ENCODE measurements around the gene ENC1. TPM values are rescaled to one million over a fixed set of nuclear protein-coding genes. Genes with fewer than 3 reads are reported as not detected.

ENC1 gene
- total and polyA plus RNA-seq, 8 donors, result 34.6 to 265 (median 169) TPM

- H3K9me3 ChIP-seq, result no peaks in the 10 kb centered on the region
- H3K4me3 ChIP-seq, result no peak overlapping the region
- intact Hi-C loops (cut with DNase I), result no loop called here
- H3K4me1 ChIP-seq, result peaks cover 0 to 6% of the 10 kb centered on the region in 2 donors
- DNase-seq (no peak), ATAC-seq (no peak)
- H3K36me3 ChIP-seq, result no peaks in the 10 kb centered on the region
- TF ChIP-seq CTCF (IDR thresholded peaks at IDR 0.05), result no peak
- H3K27ac ChIP-seq, result no peak overlapping the region
- no peaks in the 10 kb centered on the region for H3K27me3 ChIP-seq
Measured at GRCh38 chr5:74594137-74595040, 46.1 kb downstream of the ENC1 start.

GRCh38 chr5:74589204-74590056 is 51.1 kb downstream of the ENC1 start:
- intact Hi-C loops (cut with DNase I), result no loop called here
- ATAC-seq, result peak; percentile 72
- no peak for TF ChIP-seq CTCF (IDR thresholded peaks at IDR 0.05)

GRCh38 chr5:74588415-74588814 is 52.1 kb downstream of the ENC1 start:
- Histone ChIP-seq H3K36me3 (no peaks in the 10 kb centered on the region), H3K4me3 (no peak overlapping the region), H3K27me3 (no peaks in the 10 kb centered on the region), H3K4me1 (no peaks in the 10 kb centered on the region), H3K27ac (no peak overlapping the region), H3K9me3 (no peaks in the 10 kb centered on the region)
- no peak for TF ChIP-seq CTCF (IDR thresholded peaks at IDR 0.05)
- ATAC-seq (no peak), DNase-seq (no peak)
- intact Hi-C loops (cut with DNase I), result no loop called here

More at GRCh38 chr5:74589204-74590056, 51.1 kb downstream of the ENC1 start:
- DNase-seq, result no peak
- H3K4me1 ChIP-seq, result no peaks in the 10 kb centered on the region
- no peaks in the 10 kb centered on the region for H3K27me3 ChIP-seq
- no peaks in the 10 kb centered on the region for H3K36me3 ChIP-seq
- H3K27ac ChIP-seq, result no peak overlapping the region
- no peaks in the 10 kb centered on the region for H3K9me3 ChIP-seq
- H3K4me3 ChIP-seq, result no peak overlapping the region

GRCh38 chr5:74587890-74588289 is 52.6 kb downstream of the ENC1 start:
- Histone ChIP-seq H3K27ac (no peak overlapping the region), H3K36me3 (no peaks in the 10 kb centered on the region), H3K4me3 (no peak overlapping the region), H3K9me3 (no peaks in the 10 kb centered on the region), H3K27me3 (no peaks in the 10 kb centered on the region), H3K4me1 (no peaks in the 10 kb centered on the region)
- DNase-seq (no peak), ATAC-seq (no peak)
- intact Hi-C loops (cut with DNase I), result no loop called here
- TF ChIP-seq CTCF (IDR thresholded peaks at IDR 0.05), result no peak

GRCh38 chr5:74587300-74587699 is 53.2 kb downstream of the ENC1 start:
- TF ChIP-seq CTCF (IDR thresholded peaks at IDR 0.05), result no peak
- no peak for DNase-seq
- H3K9me3 ChIP-seq, result no peaks in the 10 kb centered on the region
- H3K27ac ChIP-seq, result no peak overlapping the region
- no peak for ATAC-seq
- H3K4me1 ChIP-seq, result no peaks in the 10 kb centered on the region
- H3K27me3 ChIP-seq, result no peaks in the 10 kb centered on the region
- no peaks in the 10 kb centered on the region for H3K36me3 ChIP-seq
- H3K4me3 ChIP-seq, result no peak overlapping the region
- intact Hi-C loops (cut with DNase I), result no loop called here

Measured in left lung (tissue), 10 donors.